NCI-H2107 treated with DMSO at 0.1 percent for 48 hours (cell line): Measurements from ENCODE around the gene CST11.

Experiments used
- DNase-seq: peaks from one replicate; lab custom pipeline; 2025; ENCODE audit not compliant: unreplicated experiment; lab: John Stamatoyannopoulos, UW

Gene CST11

GRCh38 chr20:23454816-23455215, 2.1 kb upstream of the CST11 start:
- no peak for DNase-seq

- no peak for DNase-seq
These were observed 1.2 kb upstream of the CST11 start for GRCh38 chr20:23453549-23454543.

GRCh38 chr20:23451956-23452487, 654 bp downstream of the CST11 start:
- no peak for DNase-seq

GRCh38 chr20:23450877-23451276, 1.8 kb downstream of the CST11 start:
- no peak for DNase-seq

- no peak for DNase-seq
These were observed 3.3 kb downstream of the CST11 start for GRCh38 chr20:23449421-23449820.

GRCh38 chr20:23448167-23448566, 4.5 kb downstream of the CST11 start:
- DNase-seq: no peak

GRCh38 chr20:23446505-23446904, 6.2 kb downstream of the CST11 start:
- no peak for DNase-seq

- no peak for DNase-seq
These were observed 7.0 kb downstream of the CST11 start for GRCh38 chr20:23445596-23446217.

GRCh38 chr20:23444859-23445258, 7.8 kb downstream of the CST11 start:
- DNase-seq: no peak

- DNase-seq: no peak
These were observed 10.2 kb downstream of the CST11 start for GRCh38 chr20:23442436-23442835.

GRCh38 chr20:23441850-23442313, 10.8 kb downstream of the CST11 start:
- no peak for DNase-seq

GRCh38 chr20:23440004-23440403, 12.7 kb downstream of the CST11 start:
- no peak for DNase-seq

GRCh38 chr20:23438661-23439060, 14.0 kb downstream of the CST11 start:
- DNase-seq: no peak

GRCh38 chr20:23437126-23437899, 15.4 kb downstream of the CST11 start:
- DNase-seq: no peak

GRCh38 chr20:23436681-23437080, 16.0 kb downstream of the CST11 start:
- DNase-seq: no peak

- no peak for DNase-seq
These were observed 16.8 kb downstream of the CST11 start for GRCh38 chr20:23435626-23436539.

- no peak for DNase-seq
These were observed 18.0 kb downstream of the CST11 start for GRCh38 chr20:23434521-23435313.

GRCh38 chr20:23433628-23434027, 19.0 kb downstream of the CST11 start:
- no peak for DNase-seq

GRCh38 chr20:23425129-23425528, 27.5 kb downstream of the CST11 start:
- DNase-seq: no peak
